RWPE1 (cell line): ENCODE results near the gene RNF44.

Experiments
- CTCF ChIA-PET: fragments of 350-600 bp; sonication (Branson Sonifier 250); formaldehyde crosslinking; extraction: SDS; loops from one replicate; lab custom pipeline; 2021; lab: Yijun Ruan, JAX
- POLR2A ChIA-PET: fragments of 400-600 bp; formaldehyde crosslinking; extraction: SDS; loops from one replicate; lab custom pipeline; 2020; ENCODE audit warnings: antibody characterized with exemption; ENCODE audit not compliant: low non-redundant PET; lab: Yijun Ruan, JAX
- DNase-seq: peaks from one replicate; pipeline ENCODE4 v3.0.0; 2012; ENCODE audit warnings: low spot score
- H3K27ac ChIP-seq: fragments of 450-650 bp; 2 replicates; pipeline ENCODE4 v1.5.1; 2017
- CTCF ChIP-seq: fragments of 450-650 bp; conservative IDR thresholded peaks from 2 replicates; pipeline ENCODE4 v1.5.1; 2017; ENCODE audit warnings: low read depth, mild to moderate bottlenecking

Gene RNF44

DNA sequence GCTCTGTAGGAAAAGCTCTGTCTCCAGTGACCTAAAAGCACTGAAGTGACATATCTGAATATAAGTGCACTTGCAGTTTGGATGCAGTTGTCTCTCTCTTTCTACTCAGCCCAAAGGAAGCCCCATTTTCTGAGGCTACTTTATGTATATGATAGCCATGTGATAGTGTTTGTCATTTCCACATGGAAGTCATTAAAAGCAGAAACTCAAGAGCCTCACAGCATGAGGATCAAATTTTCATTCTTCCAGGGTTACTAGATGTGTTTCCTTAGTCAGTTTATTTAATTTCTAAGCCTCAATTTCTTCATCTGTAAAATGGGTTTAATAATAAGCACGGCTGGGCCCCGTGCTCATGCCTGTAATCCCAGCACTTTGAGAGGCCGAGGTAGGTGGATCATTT is 36.7 kb downstream of the RNF44 start:
- ChIA-PET CTCF (no interaction called here), POLR2A (no interaction called here)
- peak overlapping the region; percentile 55 for H3K27ac ChIP-seq
- no peak for DNase-seq
- no peak for TF ChIP-seq CTCF

DNA sequence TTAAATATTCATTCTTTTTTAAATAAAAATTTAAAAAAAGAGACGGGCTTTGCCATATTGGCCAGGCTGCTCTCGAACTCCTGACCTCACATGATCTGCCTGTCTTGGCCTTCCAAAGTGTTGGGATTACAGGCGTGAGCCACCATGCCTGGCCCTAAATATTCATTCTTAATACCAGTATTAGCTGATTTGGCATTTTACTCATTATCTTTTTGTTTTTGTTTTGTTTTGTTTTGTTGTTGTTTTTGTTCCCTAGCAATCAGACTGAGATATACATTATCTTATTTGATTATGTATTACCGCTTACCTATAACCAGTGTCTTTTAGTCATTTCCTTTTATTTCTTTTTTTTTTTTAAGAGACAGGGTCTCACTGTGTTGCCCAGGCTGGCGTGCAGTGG is 37.9 kb downstream of the RNF44 start:
- ChIA-PET CTCF (no interaction called here), POLR2A (no interaction called here)
- no peak for DNase-seq
- H3K27ac ChIP-seq: peak overlapping the region; percentile 47; the same call in 1 of the 2 replicates
- no peak for TF ChIP-seq CTCF

DNA sequence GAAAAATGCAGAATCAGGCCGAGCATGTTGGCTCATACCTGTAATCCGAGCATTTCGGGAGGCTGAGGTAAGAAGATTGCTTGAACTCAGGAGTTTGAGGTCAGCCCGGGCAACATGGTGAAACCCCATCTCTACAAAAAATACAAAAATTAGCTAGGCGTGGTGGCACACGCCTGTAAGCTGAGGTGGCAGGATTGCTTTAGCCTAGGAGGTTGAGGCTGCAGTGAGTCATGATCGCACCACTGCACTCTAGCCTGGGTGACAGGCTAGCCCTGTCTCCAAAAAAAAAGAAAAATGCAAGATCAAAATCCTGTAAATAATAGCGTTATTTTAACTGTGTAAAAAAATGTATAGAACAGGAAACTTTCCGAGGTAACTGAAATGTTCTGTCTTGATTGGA is 39.4 kb downstream of the RNF44 start:
- DNase-seq: peak; percentile 64
- no peak for TF ChIP-seq CTCF
- H3K27ac ChIP-seq: peak overlapping the region; percentile 71
- ChIA-PET POLR2A (interaction anchor here (1.1 kb wide), 1 partner anchor 38 kb away, joined by 4 read pairs; no protein-coding TSS in a partner anchor), CTCF (no interaction called here)

- peak; percentile 94 for DNase-seq
- TF ChIP-seq CTCF: no peak
- CTCF ChIA-PET: interaction anchor here (0.6 to 1.1 kb wide), 3 partner anchors 18 to 86 kb away, joined by 3 to 4 read pairs (median 3); no protein-coding TSS in a partner anchor
- POLR2A ChIA-PET: no interaction called here
- peak overlapping the region; percentile 76 for H3K27ac ChIP-seq
These were observed 44.8 kb downstream of the RNF44 start for GRCh38 chr5:176492431-176492830.

- ChIA-PET CTCF (interaction anchor here (1.0 to 1.1 kb wide), 2 partner anchors 17 to 86 kb away, joined by 3 to 4 read pairs; no protein-coding TSS in a partner anchor), POLR2A (no interaction called here)
- TF ChIP-seq CTCF: no peak
- DNase-seq: peak; percentile 24
- H3K27ac ChIP-seq: peak overlapping the region; percentile 76
These were observed 45.3 kb downstream of the RNF44 start for GRCh38 chr5:176491901-176492300.

DNA sequence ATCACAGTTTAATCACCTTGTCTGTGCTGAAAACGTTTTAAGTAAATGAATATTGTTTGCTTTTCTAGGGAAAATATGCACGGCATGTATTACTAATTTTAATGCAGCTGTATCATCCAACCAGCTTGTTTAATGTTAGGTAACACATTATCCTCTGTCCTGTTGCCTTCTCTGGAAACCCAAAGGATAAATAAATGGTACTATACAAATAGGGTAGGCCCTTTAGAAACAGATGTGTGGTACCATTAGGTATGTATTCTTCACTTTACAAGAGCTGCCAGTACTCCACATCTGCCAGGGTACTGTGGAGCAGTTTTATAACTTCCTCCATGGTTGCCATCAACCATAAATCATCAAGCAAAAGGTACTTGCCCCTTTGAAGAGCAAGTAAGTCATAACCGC is 46.1 kb downstream of the RNF44 start:
- POLR2A ChIA-PET: no interaction called here
- CTCF ChIA-PET: no interaction called here
- H3K27ac ChIP-seq: no peak overlapping the region
- TF ChIP-seq CTCF: no peak
- peak; percentile 76 for DNase-seq

DNA sequence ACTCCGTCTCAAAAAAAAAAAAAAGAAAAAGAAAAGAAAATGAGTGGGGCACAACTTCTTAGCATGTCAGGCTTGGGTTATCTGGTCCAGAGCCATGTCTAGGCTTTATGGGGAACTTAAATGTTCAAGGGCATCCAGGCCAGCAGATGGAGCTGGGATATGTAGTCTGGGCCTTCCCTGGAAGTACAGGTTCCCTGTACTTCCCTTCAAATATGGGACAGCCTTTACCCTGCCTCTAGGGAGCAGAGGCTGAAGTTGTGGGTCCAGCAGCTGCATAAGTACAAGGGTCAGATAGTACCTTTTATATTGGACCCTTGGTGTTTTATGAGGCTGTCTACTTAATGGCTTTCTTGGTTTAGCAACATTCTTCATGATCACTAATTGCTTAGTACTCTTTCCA is 46.9 kb downstream of the RNF44 start:
- H3K27ac ChIP-seq: peak overlapping the region; percentile 60
- ChIA-PET CTCF (interaction anchor here (0.7 kb wide), 1 partner anchor 43 kb away, joined by 3 read pairs; the partner anchor contains the start of gene FAF2), POLR2A (no interaction called here)
- peak; percentile 36 for DNase-seq
- no peak; the same call in 1 of the 2 replicates for TF ChIP-seq CTCF
